Endothelial cell (in vitro differentiated cells): ENCODE measurements around the gene NEDD1. TPM values are rescaled to one million over a fixed set of nuclear protein-coding genes. Genes with fewer than 3 reads are reported as not detected.

Experiments
- DNase-seq: peaks from one replicate; pipeline ENCODE4 v3.0.0; 2021; ENCODE audit warnings: low spot score
- H3K27ac Mint-ChIP-seq: one replicate; pipeline ENCODE4 v1.8.0; 2021; ENCODE audit warnings: mixed read lengths, inconsistent platforms; ENCODE audit not compliant: unreplicated experiment
- H3K27me3 Mint-ChIP-seq: one replicate; pipeline ENCODE4 v1.8.0; 2021; ENCODE audit warnings: mild to moderate bottlenecking, moderate library complexity, mixed read lengths, inconsistent platforms; ENCODE audit not compliant: unreplicated experiment
- H3K36me3 Mint-ChIP-seq: one replicate; pipeline ENCODE4 v1.8.0; 2021; ENCODE audit warnings: mild to moderate bottlenecking, low read depth, mixed read lengths, inconsistent platforms; ENCODE audit not compliant: unreplicated experiment
- H3K4me1 Mint-ChIP-seq: one replicate; pipeline ENCODE4 v1.8.0; 2021; ENCODE audit warnings: mild to moderate bottlenecking, mixed read lengths, inconsistent platforms; ENCODE audit not compliant: unreplicated experiment
- H3K4me3 Mint-ChIP-seq: one replicate; pipeline ENCODE4 v1.8.0; 2021; ENCODE audit warnings: mild to moderate bottlenecking, mixed read lengths, inconsistent platforms; ENCODE audit not compliant: unreplicated experiment
- H3K9me3 Mint-ChIP-seq: one replicate; pipeline ENCODE4 v1.8.0; 2021; ENCODE audit warnings: mixed read lengths, inconsistent platforms; ENCODE audit not compliant: unreplicated experiment
- total RNA-seq: library from RNA; stranded (reverse); fragmentation: NEBNext Ultra II Directional; extraction: Animal tissue kit (Norgen Biotek cat#: 25700); gene quantifications from one replicate; pipeline ENCODE4 v1.2.1, GENCODE V29; 2021; ENCODE audit not compliant: unreplicated experiment
- TF ChIP-seq, protein P1 (sequence below): fragments of 200-600 bp; sonication (generic); IDR thresholded peaks from one replicate; pipeline ENCODE4 v1.5.0; 2021; ENCODE audit warnings: antibody characterized with exemption; ENCODE audit not compliant: unreplicated experiment

Gene NEDD1
- total RNA-seq, 1 donor from 2014 or later: 18.4 TPM

DNA sequence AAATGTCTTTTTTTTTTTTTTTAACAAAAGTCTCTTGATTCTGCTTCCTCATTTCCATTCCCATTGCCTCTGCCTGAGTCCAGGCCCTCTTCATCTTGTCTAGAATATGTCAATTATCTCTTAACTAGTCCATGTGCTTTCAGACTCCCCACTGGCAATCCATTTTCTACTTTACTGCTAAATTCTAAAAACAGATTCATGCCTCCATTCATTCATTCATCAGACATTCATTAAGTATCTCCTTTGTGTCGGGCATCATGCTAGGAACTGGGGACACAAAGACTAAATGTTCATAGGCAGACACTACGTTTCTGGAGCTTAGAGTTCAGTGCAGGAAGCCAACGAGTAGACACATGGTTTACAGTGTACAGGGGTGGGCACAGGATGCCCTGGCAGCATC, 9.6 kb upstream of the NEDD1 start:
- no peaks in the 10 kb centered on the region for H3K9me3 Mint-ChIP-seq
- no peak overlapping the region for H3K27ac Mint-ChIP-seq
- H3K4me1 Mint-ChIP-seq: no peaks in the 10 kb centered on the region
- no peak overlapping the region for H3K4me3 Mint-ChIP-seq
- H3K36me3 Mint-ChIP-seq: peaks cover 3% of the 10 kb centered on the region
- no peak for DNase-seq
- H3K27me3 Mint-ChIP-seq: peaks cover 2% of the 10 kb centered on the region
- TF ChIP-seq, protein P1, sequence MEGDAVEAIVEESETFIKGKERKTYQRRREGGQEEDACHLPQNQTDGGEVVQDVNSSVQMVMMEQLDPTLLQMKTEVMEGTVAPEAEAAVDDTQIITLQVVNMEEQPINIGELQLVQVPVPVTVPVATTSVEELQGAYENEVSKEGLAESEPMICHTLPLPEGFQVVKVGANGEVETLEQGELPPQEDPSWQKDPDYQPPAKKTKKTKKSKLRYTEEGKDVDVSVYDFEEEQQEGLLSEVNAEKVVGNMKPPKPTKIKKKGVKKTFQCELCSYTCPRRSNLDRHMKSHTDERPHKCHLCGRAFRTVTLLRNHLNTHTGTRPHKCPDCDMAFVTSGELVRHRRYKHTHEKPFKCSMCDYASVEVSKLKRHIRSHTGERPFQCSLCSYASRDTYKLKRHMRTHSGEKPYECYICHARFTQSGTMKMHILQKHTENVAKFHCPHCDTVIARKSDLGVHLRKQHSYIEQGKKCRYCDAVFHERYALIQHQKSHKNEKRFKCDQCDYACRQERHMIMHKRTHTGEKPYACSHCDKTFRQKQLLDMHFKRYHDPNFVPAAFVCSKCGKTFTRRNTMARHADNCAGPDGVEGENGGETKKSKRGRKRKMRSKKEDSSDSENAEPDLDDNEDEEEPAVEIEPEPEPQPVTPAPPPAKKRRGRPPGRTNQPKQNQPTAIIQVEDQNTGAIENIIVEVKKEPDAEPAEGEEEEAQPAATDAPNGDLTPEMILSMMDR: no peak

DNA sequence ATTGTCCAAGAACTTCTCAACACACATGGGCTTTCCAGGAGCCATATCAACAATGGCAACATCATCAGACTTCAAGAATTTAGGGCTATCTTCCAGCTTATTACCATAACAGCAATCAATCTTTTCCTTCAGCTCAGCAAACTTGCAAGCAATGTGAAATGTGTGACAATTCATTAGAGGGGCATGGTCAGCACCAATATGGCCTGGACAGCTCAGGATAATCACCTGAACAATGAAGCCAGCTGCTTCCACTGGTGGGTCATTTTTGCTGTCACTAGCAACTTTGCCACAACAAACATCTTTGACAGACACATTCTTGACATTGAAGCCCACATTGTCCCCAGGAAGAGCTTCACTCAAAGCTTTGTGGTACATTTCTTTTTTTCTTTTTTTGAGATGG, 5.9 kb upstream of the NEDD1 start:
- Mint-ChIP-seq H3K9me3 (no peaks in the 10 kb centered on the region), H3K27me3 (no peaks in the 10 kb centered on the region), H3K4me1 (no peaks in the 10 kb centered on the region), H3K36me3 (no peaks in the 10 kb centered on the region), H3K27ac (no peak overlapping the region), H3K4me3 (no peak overlapping the region)
- no peak for DNase-seq
- TF ChIP-seq, protein P1: no peak

DNA sequence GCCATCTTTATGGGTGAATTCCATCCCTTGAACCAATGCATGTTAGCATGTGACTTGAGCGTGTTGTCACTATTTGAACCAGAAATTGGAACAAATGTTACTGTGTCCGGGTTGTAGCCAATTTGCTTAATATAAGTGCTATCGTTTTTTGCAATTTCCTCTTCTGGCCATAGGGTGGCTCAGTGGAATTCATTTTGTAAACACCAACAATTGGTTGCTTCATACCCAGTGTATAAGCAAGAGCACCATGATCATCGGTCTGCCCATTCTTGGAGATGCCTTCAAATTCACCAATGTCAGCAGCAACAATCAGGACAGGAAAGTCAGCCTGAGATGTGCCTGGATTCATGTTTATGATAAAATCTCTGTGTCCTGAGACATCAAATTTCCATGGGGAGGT, 5.0 kb upstream of the NEDD1 start:
- TF ChIP-seq, protein P1: no peak
- Mint-ChIP-seq H3K4me3 (no peak overlapping the region), H3K9me3 (no peaks in the 10 kb centered on the region), H3K4me1 (no peaks in the 10 kb centered on the region), H3K36me3 (no peaks in the 10 kb centered on the region), H3K27ac (no peak overlapping the region), H3K27me3 (no peaks in the 10 kb centered on the region)
- no peak for DNase-seq

DNA sequence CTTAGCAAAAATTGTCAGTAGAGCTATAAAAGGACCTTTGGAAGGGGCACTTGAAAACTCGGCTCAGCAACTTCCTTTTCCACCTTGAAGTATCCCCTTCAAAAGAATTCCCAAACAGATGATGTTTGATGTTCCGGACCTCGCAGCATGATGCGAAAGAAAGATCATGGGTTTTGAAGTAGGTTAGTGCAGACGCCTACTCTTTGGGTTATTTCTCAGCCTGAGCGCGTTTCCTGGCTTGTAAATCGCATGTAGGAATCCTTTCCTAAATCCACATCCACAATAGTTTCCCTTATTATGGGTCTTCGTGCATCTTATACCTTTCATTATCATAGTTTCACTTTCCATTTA, 584 bp upstream of the NEDD1 start:
- Mint-ChIP-seq H3K27ac (peak overlapping the region; percentile 70), H3K9me3 (no peaks in the 10 kb centered on the region), H3K4me1 (peaks cover 23% of the 10 kb centered on the region), H3K27me3 (peaks cover 6% of the 10 kb centered on the region), H3K36me3 (no peaks in the 10 kb centered on the region), H3K4me3 (peak overlapping the region; percentile 89)
- TF ChIP-seq, protein P1: no peak
- no peak for DNase-seq

DNA sequence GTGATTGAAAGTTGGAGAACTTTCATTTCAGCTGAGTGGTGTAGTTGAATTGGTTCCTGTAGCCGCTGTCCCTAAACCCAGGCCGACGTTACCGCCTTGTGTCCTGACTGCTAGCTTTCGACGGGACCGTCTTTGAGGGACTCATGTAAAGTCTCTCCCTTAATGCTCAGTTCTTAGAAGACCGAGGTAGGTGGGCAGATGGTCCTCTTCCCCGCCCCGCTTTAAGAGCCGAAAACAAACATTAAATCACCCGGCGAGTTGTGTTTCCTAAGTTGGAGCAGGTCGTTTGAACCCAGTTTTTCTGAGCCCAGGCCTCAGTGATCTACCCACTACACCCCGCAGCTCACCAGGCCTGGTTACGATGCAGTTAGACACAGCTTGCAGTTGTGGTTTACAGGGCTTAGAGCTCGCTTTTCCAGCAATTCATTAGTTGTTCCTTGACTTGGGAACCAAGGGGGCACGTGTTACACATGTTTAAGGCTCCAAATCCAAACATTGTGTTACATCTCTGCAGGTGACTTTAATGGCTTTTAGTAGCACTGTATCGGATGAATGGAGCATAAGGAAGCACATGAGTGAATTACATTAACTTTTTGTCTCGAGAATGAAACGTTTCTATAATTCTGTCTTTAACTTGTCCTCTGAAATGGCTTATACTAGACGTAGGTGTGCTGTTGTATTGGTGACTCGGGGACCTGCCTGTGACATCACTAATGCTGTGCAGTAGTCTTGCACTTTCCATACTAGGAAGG, 790 bp downstream of the NEDD1 start:
- Mint-ChIP-seq H3K4me1 (peaks cover 26% of the 10 kb centered on the region), H3K9me3 (no peaks in the 10 kb centered on the region)
- peak; percentile 10 for DNase-seq

More for the DNA sequence above, 790 bp downstream of the NEDD1 start:
- H3K4me3 Mint-ChIP-seq: peak overlapping the region; percentile 97
- TF ChIP-seq, protein P1: no peak
- H3K36me3 Mint-ChIP-seq: no peaks in the 10 kb centered on the region
- peaks cover 6% of the 10 kb centered on the region for H3K27me3 Mint-ChIP-seq
- peak overlapping the region; percentile 90 for H3K27ac Mint-ChIP-seq
